GM18508 (cell line): Measurements from ENCODE around the gene TCF7L1.
"Not testable (repeated sequence)": the region's sequence is repeated elsewhere in the genome, so short reads cannot be mapped to it uniquely, and the experiment has no call there.

Experiments used
- ATAC-seq: cut with Tn5 transposase; IDR thresholded peaks from one replicate; pipeline ENCODE4 v1.9.1; 2021; ENCODE audit warnings: moderate number of reproducible peaks; ENCODE audit not compliant: insufficient read depth, unreplicated experiment

The TCF7L1 gene

GRCh38 chr2:85131116-85131515 lies 2.1 kb upstream of the TCF7L1 start:
- ATAC-seq, result no peak

- ATAC-seq, result no peak
Measured at GRCh38 chr2:85132397-85132796, 795 bp upstream of the TCF7L1 start.

- ATAC-seq, result no peak
Measured at GRCh38 chr2:85133751-85134254, 611 bp downstream of the TCF7L1 start.

GRCh38 chr2:85134255-85134895 lies 1.2 kb downstream of the TCF7L1 start:
- ATAC-seq, result no peak

GRCh38 chr2:85134896-85135659 lies 1.9 kb downstream of the TCF7L1 start:
- ATAC-seq, result no peak

- ATAC-seq, result no peak
Measured at GRCh38 chr2:85135660-85135914, 2.4 kb downstream of the TCF7L1 start.

GRCh38 chr2:85137156-85137555 lies 4.0 kb downstream of the TCF7L1 start:
- ATAC-seq, result no peak

GRCh38 chr2:85143463-85144082 lies 10.4 kb downstream of the TCF7L1 start:
- no peak for ATAC-seq

- ATAC-seq, result no peak
Measured at GRCh38 chr2:85145116-85145820, 12.1 kb downstream of the TCF7L1 start.

GRCh38 chr2:85148190-85148589 lies 15.0 kb downstream of the TCF7L1 start:
- ATAC-seq, result no peak

- no peak for ATAC-seq
Measured at GRCh38 chr2:85151026-85151425, 17.8 kb downstream of the TCF7L1 start.

- ATAC-seq, result no peak
Measured at GRCh38 chr2:85152895-85153294, 19.7 kb downstream of the TCF7L1 start.

- no peak for ATAC-seq
Measured at GRCh38 chr2:85154048-85154753, 21.0 kb downstream of the TCF7L1 start.

GRCh38 chr2:85155082-85155481 lies 21.9 kb downstream of the TCF7L1 start:
- ATAC-seq, result not testable (repeated sequence)

- ATAC-seq, result no peak
Measured at GRCh38 chr2:85156153-85156552, 23.0 kb downstream of the TCF7L1 start.

GRCh38 chr2:85156619-85157018 lies 23.4 kb downstream of the TCF7L1 start:
- no peak for ATAC-seq

- no peak for ATAC-seq
Measured at GRCh38 chr2:85157345-85157744, 24.2 kb downstream of the TCF7L1 start.

- no peak for ATAC-seq
Measured at GRCh38 chr2:85158559-85159273, 25.5 kb downstream of the TCF7L1 start.

GRCh38 chr2:85159589-85159988 lies 26.4 kb downstream of the TCF7L1 start:
- no peak for ATAC-seq
